NCI-H1092 (cell line): ENCODE results near the gene COL24A1.
"Not testable (repeated sequence)": the region's sequence is repeated elsewhere in the genome, so short reads cannot be mapped to it uniquely, and the experiment has no call there.

Experiments used
- DNase-seq: peaks from one replicate; lab custom pipeline; 2025; lab: John Stamatoyannopoulos, UW

Gene COL24A1

DNA sequence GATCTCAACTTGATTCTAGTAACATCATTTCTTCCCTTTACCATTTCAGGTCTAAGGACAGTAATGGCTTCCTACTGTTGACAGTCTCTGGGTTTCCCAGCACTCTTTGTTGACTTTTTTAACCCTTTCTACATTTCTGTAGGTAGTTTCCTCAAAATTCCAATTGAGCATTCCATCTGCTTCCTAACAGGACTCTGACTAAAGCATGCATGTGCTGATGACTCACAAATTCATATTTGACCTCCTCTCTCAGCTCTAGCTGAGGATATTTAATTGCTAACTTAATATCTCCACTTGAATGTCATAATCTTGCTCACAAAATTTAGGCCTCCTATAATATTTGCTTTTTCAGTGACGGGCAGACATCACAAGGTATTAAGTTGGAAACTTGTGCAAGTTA is 355.1 kb downstream of the COL24A1 start:
- DNase-seq, result no peak

DNA sequence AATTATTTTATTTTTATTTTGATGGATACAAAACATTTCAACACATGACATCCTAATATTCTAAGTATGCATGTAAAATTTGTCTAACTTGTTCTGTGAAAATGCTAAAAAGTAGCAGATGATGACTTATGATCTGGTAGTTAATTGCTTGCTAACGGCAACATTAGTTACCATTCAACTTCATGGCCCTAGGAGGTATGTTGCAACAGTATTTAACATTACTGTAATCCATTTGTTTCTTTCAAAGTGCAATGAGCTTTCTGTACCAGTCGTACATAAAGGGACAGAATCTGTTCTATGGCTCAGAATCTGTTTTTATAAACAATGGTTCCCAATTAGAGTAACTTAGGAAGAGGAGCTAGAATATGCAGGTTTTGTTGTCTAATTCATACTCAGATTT is 356.8 kb downstream of the COL24A1 start:
- no peak for DNase-seq

GRCh38 chr1:85798419-85798818 is 358.2 kb downstream of the COL24A1 start:
- DNase-seq, result no peak

GRCh38 chr1:85777021-85777420 is 379.6 kb downstream of the COL24A1 start:
- DNase-seq, result not testable (repeated sequence)

DNA sequence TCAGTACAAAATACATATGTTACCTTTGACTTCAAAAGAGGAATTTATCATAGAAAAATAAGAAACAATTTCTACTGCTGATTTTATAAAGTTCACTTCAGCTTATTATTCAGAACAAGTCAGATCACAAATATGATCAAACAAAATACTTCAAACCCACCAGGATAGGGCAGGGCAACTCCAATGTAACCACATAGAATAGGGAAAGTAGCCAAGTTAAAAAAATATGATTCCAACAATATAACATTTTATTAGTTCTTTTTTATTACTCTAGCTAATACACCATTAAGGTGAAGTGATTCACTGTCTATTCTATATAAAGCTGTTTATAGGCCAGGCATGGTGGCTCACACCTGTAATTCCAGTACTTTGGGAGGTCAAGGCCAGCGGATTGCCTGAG is 393.8 kb downstream of the COL24A1 start:
- DNase-seq, result no peak

GRCh38 chr1:85756864-85757263 is 399.7 kb downstream of the COL24A1 start:
- DNase-seq, result no peak

DNA sequence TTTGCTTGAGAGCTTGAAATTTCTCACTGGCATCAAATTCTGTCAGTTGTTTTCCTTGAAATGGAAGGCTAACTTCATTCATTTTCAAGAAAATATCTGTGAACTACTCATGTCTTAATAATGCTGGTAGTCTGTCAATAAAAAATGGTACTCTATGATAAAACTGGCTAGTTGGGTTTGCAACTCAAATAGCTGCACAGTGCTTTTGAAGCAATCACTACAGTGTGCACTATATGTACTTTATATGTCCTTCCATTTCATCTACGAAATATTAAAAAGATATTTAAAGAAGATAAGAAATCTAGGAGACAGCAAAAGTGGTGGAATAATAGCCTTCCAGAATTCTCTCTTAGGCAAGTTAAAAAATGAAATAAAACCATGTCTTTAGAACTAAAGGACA is 408.5 kb downstream of the COL24A1 start:
- no peak for DNase-seq

GRCh38 chr1:85746777-85747176 is 409.8 kb downstream of the COL24A1 start:
- DNase-seq, result no peak

GRCh38 chr1:85743814-85744213 is 412.8 kb downstream of the COL24A1 start:
- DNase-seq, result no peak

DNA sequence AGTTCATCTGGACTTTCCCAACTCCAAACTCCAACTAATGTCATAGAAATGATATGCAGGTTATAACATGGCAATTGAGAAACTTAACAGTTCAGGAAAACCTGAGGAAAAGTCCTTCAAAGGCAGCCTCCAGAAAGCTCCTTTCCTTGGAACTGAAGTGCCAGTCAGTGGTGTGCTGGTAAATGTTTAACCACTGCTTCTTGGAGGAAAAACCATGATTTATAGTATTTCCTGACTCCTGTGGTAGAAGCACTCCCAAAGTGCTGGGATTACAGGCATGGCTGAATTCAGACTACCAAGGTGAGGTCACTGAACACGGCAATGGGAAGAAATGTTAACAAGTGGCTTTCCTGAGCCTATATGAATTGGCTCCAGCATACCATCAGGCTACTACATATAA is 421.6 kb downstream of the COL24A1 start:
- DNase-seq, result no peak

- no peak for DNase-seq
These were observed 437.8 kb downstream of the COL24A1 start for GRCh38 chr1:85718678-85719340.

- DNase-seq, result not testable (repeated sequence)
These were observed 442.0 kb downstream of the COL24A1 start for GRCh38 chr1:85714418-85715114.

GRCh38 chr1:85708829-85709227 is 447.7 kb downstream of the COL24A1 start:
- DNase-seq, result no peak

DNA sequence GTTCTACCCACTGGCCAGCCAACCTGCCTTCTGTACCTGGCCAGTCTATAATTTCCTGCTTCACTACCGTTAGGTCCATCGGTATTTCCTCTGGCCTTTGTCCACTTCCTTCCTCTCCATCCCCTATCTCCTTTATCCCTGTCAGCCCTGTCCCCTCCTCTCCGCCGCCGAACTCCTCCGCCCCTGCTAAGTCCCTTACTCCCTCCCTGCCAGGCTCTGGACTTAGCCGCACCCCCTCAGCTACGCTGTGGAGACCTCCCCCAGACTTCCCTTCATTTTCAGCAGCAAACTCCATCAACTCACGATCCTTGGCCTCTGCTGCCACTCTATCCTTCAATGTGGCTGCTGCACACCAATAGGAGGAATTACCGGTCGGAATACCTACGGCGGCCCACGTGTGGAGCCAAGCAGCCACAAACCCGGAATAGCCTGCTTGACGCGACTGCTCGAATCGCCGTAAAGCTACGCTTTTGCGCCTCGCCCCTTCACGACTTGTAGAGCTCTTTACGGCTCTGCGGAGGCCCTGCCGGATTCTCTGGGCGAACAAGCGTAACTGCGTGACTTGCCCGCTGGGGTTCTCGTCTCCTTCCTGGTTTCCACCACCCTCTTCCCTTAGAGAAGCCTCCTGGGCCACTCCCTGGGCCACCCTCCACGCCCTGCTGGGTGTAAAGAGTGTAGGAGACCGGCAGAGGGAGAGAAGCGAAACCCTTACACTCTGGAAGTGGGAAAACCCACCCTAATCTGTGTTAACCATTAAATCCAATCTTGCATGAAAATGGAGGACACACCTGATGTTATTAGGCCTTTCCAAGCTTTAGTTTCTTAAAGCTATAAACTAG is 448.4 kb downstream of the COL24A1 start, which contains the start of gene ZNHIT6:
ZNHIT6 (minus strand) TSS at position 444 of the 839 bp plus-strand sequence; CDS start at position 295, 149 bp downstream.
- DNase-seq, result peak; percentile 92

GRCh38 chr1:85707267-85707989 is 449.1 kb downstream of the COL24A1 start:
- DNase-seq, result no peak

GRCh38 chr1:85705940-85706339 is 450.6 kb downstream of the COL24A1 start:
- DNase-seq, result no peak

GRCh38 chr1:85700422-85700821 is 456.1 kb downstream of the COL24A1 start:
- DNase-seq, result no peak

DNA sequence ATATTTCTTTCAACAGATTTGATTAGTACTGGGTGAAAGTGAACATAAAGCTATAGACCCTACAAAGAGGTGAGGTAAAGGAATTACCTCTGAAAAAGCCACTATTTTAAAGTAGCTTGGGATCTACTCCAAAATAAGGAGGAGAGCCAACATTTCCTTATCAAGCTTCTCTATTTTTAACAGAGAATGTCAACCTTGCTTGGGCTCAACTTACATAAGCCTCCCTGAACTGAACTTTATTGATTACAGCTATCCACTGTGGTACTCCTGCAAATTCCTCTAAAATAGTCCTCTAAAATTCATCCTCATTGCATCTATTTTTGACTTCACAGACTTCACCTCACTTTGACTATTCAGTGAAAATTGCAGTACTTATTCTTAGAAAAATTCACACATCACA is 458.7 kb downstream of the COL24A1 start:
- DNase-seq, result no peak

DNA sequence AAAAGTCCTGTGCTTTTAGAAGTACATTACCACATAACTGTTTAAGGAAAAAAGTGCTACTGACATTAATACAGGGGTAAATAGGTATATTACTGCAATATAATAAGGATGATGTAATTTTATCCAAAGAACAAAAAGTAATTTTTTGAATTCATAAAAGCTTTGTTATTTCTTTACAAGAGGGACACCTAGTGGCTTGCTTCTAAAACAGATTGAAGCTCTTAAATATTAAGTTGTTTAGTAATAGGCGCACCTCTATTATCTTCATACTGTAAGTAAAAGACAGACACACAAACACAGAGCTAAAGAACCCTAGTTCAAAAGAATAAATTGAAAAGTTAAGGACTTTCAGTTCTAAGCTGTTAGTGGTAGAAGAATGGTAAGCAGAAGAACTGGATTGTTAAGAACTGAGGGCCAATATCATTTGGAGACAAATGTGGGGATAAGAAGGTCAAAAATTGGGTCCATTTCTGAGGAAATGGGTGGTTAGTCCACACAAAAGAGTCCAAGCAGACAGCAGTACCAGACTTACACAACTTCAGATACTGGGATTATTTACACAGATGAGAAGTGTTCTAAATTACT is 463.8 kb downstream of the COL24A1 start:
- DNase-seq, result no peak

DNA sequence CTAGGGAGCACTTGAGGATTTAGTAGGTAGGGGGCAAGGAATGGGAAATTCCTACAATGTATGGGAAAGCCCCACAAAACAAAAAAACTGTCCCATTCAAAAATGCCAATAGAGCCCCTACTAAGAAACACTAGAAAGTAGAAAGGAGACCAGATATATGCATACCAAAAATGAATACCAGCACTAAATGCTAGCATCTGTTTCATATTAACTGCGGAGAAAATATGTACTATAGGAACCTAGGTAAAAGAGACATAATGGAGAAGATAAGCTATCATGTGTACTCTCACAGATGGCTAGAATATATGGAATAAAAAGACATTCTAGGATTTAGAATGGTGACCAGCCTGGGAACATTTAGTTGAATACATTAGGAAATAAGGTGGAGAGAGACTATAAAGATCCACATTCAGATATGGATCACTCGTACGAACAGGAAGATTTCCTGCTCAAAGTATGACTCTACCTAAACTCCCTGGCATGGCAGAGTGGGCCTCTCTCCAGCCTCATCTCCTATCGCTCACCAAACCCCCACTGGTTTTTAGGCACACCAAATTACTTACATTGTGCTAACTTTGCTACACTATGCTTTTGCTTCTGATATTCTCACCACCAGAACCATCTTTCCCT is 466.7 kb downstream of the COL24A1 start:
- DNase-seq, result no peak
